HCT116 (cell line): Measurements from ENCODE around the gene NSRP1. TPM values are rescaled to one million over a fixed set of nuclear protein-coding genes. Genes with fewer than 3 reads are reported as not detected.

ENCODE experiments used
- ATAC-seq: fragments of 200-7000 bp; cut with Tn5 transposase; 2 replicates; pipeline ENCODE4 v1.9.1; 2020; ENCODE audit warnings: mild to moderate bottlenecking, moderate library complexity
- BruUV-seq: library from RNA; stranded (reverse); fragments of 400-500 nt; replicated peaks from 2 replicates; lab custom pipeline; 2021; lab: Mats Ljungman, UMichigan
- CTCF ChIA-PET: fragments of 300-600 bp; sonication (Branson Sonifier 250); formaldehyde crosslinking; loops from one replicate; lab custom pipeline; 2021; ENCODE audit warnings: antibody characterized with exemption; lab: Charles Lee
- POLR2A ChIA-PET: fragments of 300-600, 350-600 bp; sonication (Branson Sonifier 250); formaldehyde crosslinking; loops from one replicate; lab custom pipeline; 2021; ENCODE audit warnings: antibody characterized with exemption; lab: Charles Lee
- RAD21 ChIA-PET, 2 experiments: fragments of 300-600 bp; sonication (Branson Sonifier 250); formaldehyde crosslinking; loops; one replicate each; lab custom pipeline; 2023; ENCODE audit warnings: low total read pairs in 2 of 2; ENCODE audit not compliant: uncharacterized antibody in 2 of 2, unreplicated experiment in 2 of 2, low non-redundant PET in 1 of 2; lab: Charles Lee
- DNase-seq: peaks from one replicate; pipeline ENCODE4 v3.0.0-alpha.2; 2010; ENCODE audit warnings: low read depth, low spot score
- H2AFZ ChIP-seq: fragments of 200-600 bp; shearing (Covaris generic), sonication (generic); 2 replicates; pipeline ENCODE4 v1.6.1; 2017; ENCODE audit warnings: low read depth, mixed run types, mixed read lengths, antibody characterized with exemption, low read length; ENCODE audit not compliant: poor library complexity, severe bottlenecking
- H3K27ac ChIP-seq: 2 replicates; pipeline ENCODE4 v1.5.1; 2012; ENCODE audit warnings: low read depth, low read length
- H3K27me3 ChIP-seq: fragments of 200-600 bp; sonication (generic); 2 replicates; pipeline ENCODE4 v1.6.1; 2016; ENCODE audit warnings: mixed run types, low read length, mixed read lengths; ENCODE audit not compliant: insufficient read depth
- H3K36me3 ChIP-seq, 2 experiments: fragments of 200-500 bp in 1 of 2; fragments of 200-600 bp in 1 of 2; sonication (Bioruptor generic) in 1 of 2; sonication (generic) in 1 of 2; 2 replicates each; pipeline versions ENCODE4 v1.5.1 to v1.6.1; 2014 to 2016; ENCODE audit warnings: low read length in 2 of 2, inconsistent platforms in 1 of 2, mixed read lengths in 1 of 2, mixed run types in 1 of 2; ENCODE audit not compliant: insufficient read depth in 2 of 2, control insufficient read depth in 1 of 2
- H3K4me1 ChIP-seq, 2 experiments: fragments of 200-600 bp in 1 of 2; sonication (generic) in 1 of 2; 2 replicates each; pipeline versions ENCODE4 v1.5.1 to v1.6.1; 2012 to 2017; ENCODE audit warnings: low read length in 2 of 2, inconsistent platforms in 1 of 2, mild to moderate bottlenecking in 1 of 2, mixed read lengths in 1 of 2, mixed run types in 1 of 2, moderate library complexity in 1 of 2; ENCODE audit not compliant: insufficient read depth in 2 of 2, control insufficient read depth in 1 of 2
- H3K4me2 ChIP-seq: fragments of 200-600 bp; sonication (generic); 2 replicates; pipeline ENCODE4 v1.6.1; 2017; ENCODE audit warnings: mixed run types, low read length, mixed read lengths
- H3K4me3 ChIP-seq, 2 experiments: fragments of 200-600 bp in 1 of 2; sonication (generic) in 1 of 2; replicated peaks in 1 of 2; 2 replicates each; pipeline ENCODE4 v1.5.1; 2011 to 2016; ENCODE audit warnings: low read length in 2 of 2, control low read depth in 1 of 2, low read depth in 1 of 2, mild to moderate bottlenecking in 1 of 2, mixed read lengths in 1 of 2, mixed run types in 1 of 2
- H3K79me2 ChIP-seq: fragments of 200-600 bp; sonication (generic); 2 replicates; pipeline ENCODE4 v1.6.1; 2017; ENCODE audit warnings: mild to moderate bottlenecking, mixed run types, low read length, moderate library complexity, mixed read lengths; ENCODE audit not compliant: insufficient read depth
- H3K9ac ChIP-seq: fragments of 200-600 bp; sonication (generic); 2 replicates; pipeline ENCODE4 v1.6.1; 2016; ENCODE audit warnings: low read length, mixed read lengths
- H3K9me2 ChIP-seq: fragments of 200-600 bp; sonication (generic), shearing (Covaris generic); 2 replicates; pipeline ENCODE4 v1.6.1; 2017; ENCODE audit warnings: mixed run types, mild to moderate bottlenecking, moderate library complexity; ENCODE audit not compliant: insufficient read depth
- H3K9me3 ChIP-seq, 2 experiments: fragments of 200-500 bp in 1 of 2; fragments of 200-600 bp in 1 of 2; sonication (Bioruptor generic) in 1 of 2; sonication (generic) in 1 of 2; 2 replicates each; pipeline ENCODE4 v1.6.1; 2014 to 2017; ENCODE audit warnings: low read length in 2 of 2, mixed read lengths in 2 of 2, inconsistent platforms in 1 of 2, low read depth in 1 of 2, mild to moderate bottlenecking in 1 of 2, mixed run types in 1 of 2, moderate library complexity in 1 of 2; ENCODE audit not compliant: control insufficient read depth in 1 of 2, insufficient read depth in 1 of 2
- H4K20me1 ChIP-seq: fragments of 200-600 bp; sonication (generic), shearing (Covaris generic); 2 replicates; pipeline ENCODE4 v1.6.1; 2017; ENCODE audit warnings: mixed run types, mild to moderate bottlenecking, moderate library complexity; ENCODE audit not compliant: insufficient read depth
- CBX3 ChIP-seq: IDR thresholded peaks from 2 replicates; pipeline ENCODE4 v1.6.1; 2012; ENCODE audit warnings: low read depth
- CEBPB ChIP-seq: IDR thresholded peaks from 2 replicates; pipeline ENCODE4 v1.6.1; 2012; ENCODE audit warnings: low read depth
- ELF1 ChIP-seq: IDR thresholded peaks from 2 replicates; pipeline ENCODE4 v1.6.1; 2012; ENCODE audit warnings: low read depth, borderline replicate concordance
- EZH2 ChIP-seq: fragments of 200-600 bp; sonication (generic); IDR thresholded peaks from 2 replicates; pipeline ENCODE4 v1.6.1; 2017; ENCODE audit warnings: antibody characterized with exemption, mixed run types
- FOSL1 ChIP-seq: IDR thresholded peaks from 2 replicates; pipeline ENCODE4 v1.6.1; 2012; ENCODE audit warnings: low read depth
- JUND ChIP-seq: IDR thresholded peaks from 2 replicates; pipeline ENCODE4 v1.6.1; 2012
- POLR2AphosphoS5 ChIP-seq: IDR thresholded peaks from 2 replicates; pipeline ENCODE4 v1.6.1; 2011; ENCODE audit warnings: mild to moderate bottlenecking, low read depth, low read length, moderate library complexity
- RAD21 ChIP-seq: IDR thresholded peaks from 2 replicates; pipeline ENCODE4 v1.6.1; 2012; ENCODE audit warnings: low read depth, mild to moderate bottlenecking
- SP1 ChIP-seq: IDR thresholded peaks from 2 replicates; pipeline ENCODE4 v1.6.1; 2012; ENCODE audit warnings: low read depth
- SRF ChIP-seq: IDR thresholded peaks from 2 replicates; pipeline ENCODE4 v1.6.1; 2012; ENCODE audit warnings: low read depth
- TCF7L2 ChIP-seq: IDR thresholded peaks from 2 replicates; pipeline ENCODE4 v1.7.0; 2011; ENCODE audit warnings: borderline replicate concordance, inconsistent platforms; ENCODE audit not compliant: insufficient read depth, insufficient read length; ENCODE audit errors: extremely low read depth
- YY1 ChIP-seq: IDR thresholded peaks from 2 replicates; pipeline ENCODE4 v1.6.1; 2011; ENCODE audit warnings: low read length, low read depth, moderate library complexity, mild to moderate bottlenecking; ENCODE audit not compliant: insufficient replicate concordance; ENCODE audit errors: extremely low read depth
- ZFX ChIP-seq: fragments of 450-650 bp; IDR thresholded peaks from 2 replicates; pipeline ENCODE4 v1.6.1; 2017
- ZNF274 ChIP-seq: fragments of 200-500 bp; sonication (Bioruptor generic); IDR thresholded peaks from 2 replicates; pipeline ENCODE4 v1.6.1; 2014; ENCODE audit warnings: mild to moderate bottlenecking, low read depth, low read length, inconsistent platforms
- intact Hi-C: fragments of 100-400 bp; cut with micrococcal nuclease; formaldehyde crosslinking; loops from 2 replicates; pipeline ENCODE4 v1.10.0; 2022
- total RNA-seq: library from RNA; stranded (reverse); gene quantifications from one replicate; pipeline ENCODE4 v1.2.1, GENCODE V29; 2021; ENCODE audit not compliant: unreplicated experiment
- TF ChIP-seq, protein P1 (sequence below), 3 experiments: fragments of 200-600 bp in 1 of 3; sonication (generic) in 1 of 3; IDR thresholded peaks in 2 of 3; conservative IDR thresholded peaks in 1 of 3; 2 replicates each; pipeline ENCODE4 v1.5.1; 2012 to 2017; ENCODE audit warnings: low read depth in 2 of 3, low read length in 2 of 3, antibody characterized with exemption in 1 of 3, borderline replicate concordance in 1 of 3, control low read depth in 1 of 3, mild to moderate bottlenecking in 1 of 3, mixed read lengths in 1 of 3, mixed run types in 1 of 3, moderate library complexity in 1 of 3; ENCODE audit not compliant: insufficient read depth in 1 of 3

Gene NSRP1
- total RNA-seq, 1 experiment from 2014 or later = 24.9 TPM

DNA sequence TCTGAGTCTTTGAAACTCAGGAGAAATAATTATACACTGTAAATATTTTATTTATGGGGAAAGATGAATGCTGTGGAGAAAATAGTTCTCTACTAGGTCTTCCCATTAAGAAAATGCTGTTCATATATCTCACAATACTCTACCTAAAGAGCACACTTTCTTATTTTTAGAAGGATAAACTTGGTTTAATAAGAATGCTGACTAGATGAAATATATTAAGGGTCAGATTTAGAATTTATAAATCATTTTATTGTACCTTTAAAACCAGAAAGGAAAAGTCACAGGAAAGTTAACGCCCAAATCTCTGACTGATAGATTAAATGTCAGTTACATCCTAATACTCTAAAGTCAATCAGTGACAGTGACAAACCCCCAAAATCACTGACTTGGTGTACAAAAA lies 70.1 kb downstream of the NSRP1 start:
- no peak overlapping the region for H3K4me2 ChIP-seq
- RAD21 ChIA-PET = no interaction called here
- no peaks in the 10 kb centered on the region for H3K27me3 ChIP-seq
- H3K9me3 ChIP-seq = no peaks in the 10 kb centered on the region
- H3K9ac ChIP-seq = no peak overlapping the region
- TF ChIP-seq RAD21 (no peak), EZH2 (no peak), SP1 (no peak), ELF1 (no peak), FOSL1 (no peak), ZFX (no peak), TCF7L2 (no peak)
- TF ChIP-seq, protein P1, sequence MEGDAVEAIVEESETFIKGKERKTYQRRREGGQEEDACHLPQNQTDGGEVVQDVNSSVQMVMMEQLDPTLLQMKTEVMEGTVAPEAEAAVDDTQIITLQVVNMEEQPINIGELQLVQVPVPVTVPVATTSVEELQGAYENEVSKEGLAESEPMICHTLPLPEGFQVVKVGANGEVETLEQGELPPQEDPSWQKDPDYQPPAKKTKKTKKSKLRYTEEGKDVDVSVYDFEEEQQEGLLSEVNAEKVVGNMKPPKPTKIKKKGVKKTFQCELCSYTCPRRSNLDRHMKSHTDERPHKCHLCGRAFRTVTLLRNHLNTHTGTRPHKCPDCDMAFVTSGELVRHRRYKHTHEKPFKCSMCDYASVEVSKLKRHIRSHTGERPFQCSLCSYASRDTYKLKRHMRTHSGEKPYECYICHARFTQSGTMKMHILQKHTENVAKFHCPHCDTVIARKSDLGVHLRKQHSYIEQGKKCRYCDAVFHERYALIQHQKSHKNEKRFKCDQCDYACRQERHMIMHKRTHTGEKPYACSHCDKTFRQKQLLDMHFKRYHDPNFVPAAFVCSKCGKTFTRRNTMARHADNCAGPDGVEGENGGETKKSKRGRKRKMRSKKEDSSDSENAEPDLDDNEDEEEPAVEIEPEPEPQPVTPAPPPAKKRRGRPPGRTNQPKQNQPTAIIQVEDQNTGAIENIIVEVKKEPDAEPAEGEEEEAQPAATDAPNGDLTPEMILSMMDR (IDR thresholded peaks at IDR 0.05 in 2 of 3, conservative IDR thresholded peaks at IDR 0.05 in 1 of 3; ENCODE audit: borderline replicate concordance in 1 of 3, insufficient read depth in 1 of 3, low read depth in 2 of 3, low read length in 2 of 3) = no peak
- ATAC-seq = no peak
- intact Hi-C loops = no loop called here
- H3K36me3 ChIP-seq = peaks cover 29 to 31% of the 10 kb centered on the region in 2 experiments
- H2AFZ ChIP-seq = no peak overlapping the region
- POLR2A ChIA-PET = no interaction called here
- no peak overlapping the region for H3K27ac ChIP-seq
- no TSS peak for BruUV-seq
- H3K4me1 ChIP-seq = no peaks in the 10 kb centered on the region
- CTCF ChIA-PET = no interaction called here
- H3K9me2 ChIP-seq = no peaks in the 10 kb centered on the region
- H3K79me2 ChIP-seq = no peaks in the 10 kb centered on the region
- no peak for DNase-seq
- no peak overlapping the region for H3K4me3 ChIP-seq
- H4K20me1 ChIP-seq = no peaks in the 10 kb centered on the region

DNA sequence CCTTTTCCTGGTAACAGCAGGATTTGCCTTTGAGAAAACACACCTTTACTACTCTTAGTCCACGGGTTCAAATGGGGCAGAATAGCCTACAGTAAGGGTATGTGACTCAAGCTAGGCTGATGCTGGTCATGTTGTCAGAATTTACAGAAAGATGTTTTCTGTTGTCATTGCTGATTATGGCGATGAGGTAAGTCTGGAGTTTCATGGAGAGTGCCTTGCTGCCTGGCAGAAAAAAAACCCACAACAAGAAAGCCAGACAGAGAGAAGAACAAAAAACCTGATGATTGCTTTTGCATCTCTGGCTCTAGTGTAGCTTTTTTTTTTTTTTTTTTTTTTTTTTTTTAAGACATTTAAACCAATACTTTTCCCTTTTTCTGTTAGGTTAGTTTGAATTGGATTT lies 71.0 kb downstream of the NSRP1 start:
- ATAC-seq (no peak), DNase-seq (no peak)
- intact Hi-C loops = no loop called here
- Histone ChIP-seq H3K27ac (no peak overlapping the region), H3K4me2 (no peak overlapping the region), H3K36me3 (peaks cover 22 to 25% of the 10 kb centered on the region in 2 experiments), H3K9me3 (no peaks in the 10 kb centered on the region), H2AFZ (no peak overlapping the region), H4K20me1 (no peaks in the 10 kb centered on the region), H3K9me2 (no peaks in the 10 kb centered on the region), H3K79me2 (no peaks in the 10 kb centered on the region), H3K4me1 (no peaks in the 10 kb centered on the region), H3K27me3 (no peaks in the 10 kb centered on the region), H3K9ac (no peak overlapping the region), H3K4me3 (no peak overlapping the region)
- BruUV-seq = no TSS peak
- CTCF ChIA-PET = interaction anchor here (1.2 kb wide), 1 partner anchor 9 kb away, joined by 3 read pairs; no protein-coding TSS in a partner anchor
- TF ChIP-seq CBX3 (no peak), JUND (no peak), ZNF274 (no peak), CEBPB (no peak), ELF1 (no peak), POLR2AphosphoS5 (no peak), SRF (no peak), YY1 (no peak)
- TF ChIP-seq, protein P1 (IDR thresholded peaks at IDR 0.05 in 2 of 3, conservative IDR thresholded peaks at IDR 0.05 in 1 of 3; ENCODE audit: borderline replicate concordance in 1 of 3, insufficient read depth in 1 of 3, low read depth in 2 of 3, low read length in 2 of 3) = no peak
- RAD21 ChIA-PET = interaction anchor here in 1 of 2 experiments (0.5 kb wide), 1 partner anchor 716 kb away, joined by 3 read pairs; no protein-coding TSS in a partner anchor
- POLR2A ChIA-PET = interaction anchor here (0.7 kb wide), 1 partner anchor 68 kb away, joined by 3 read pairs; no protein-coding TSS in a partner anchor
